GM19240 (cell line): ENCODE results near the gene CSMD2.
"Not testable (repeated sequence)": the region's sequence is repeated elsewhere in the genome, so short reads cannot be mapped to it uniquely, and the experiment has no call there.

ENCODE experiments used
- DNase-seq: peaks from one replicate; pipeline ENCODE4 v3.0.0; 2011; ENCODE audit warnings: low spot score; ENCODE audit not compliant: insufficient read length

The CSMD2 gene

GRCh38 chr1:34113362-34113761 is 51.7 kb downstream of the CSMD2 start:
- DNase-seq, result no peak

GRCh38 chr1:34108711-34109110 is 56.3 kb downstream of the CSMD2 start:
- DNase-seq, result no peak

- DNase-seq, result no peak
Measured at GRCh38 chr1:34108269-34108668, 56.8 kb downstream of the CSMD2 start.

- DNase-seq, result no peak
Measured at GRCh38 chr1:34101151-34101550, 63.9 kb downstream of the CSMD2 start.

- DNase-seq, result no peak
Measured at GRCh38 chr1:34100332-34100731, 64.7 kb downstream of the CSMD2 start.

- DNase-seq, result not testable (repeated sequence)
Measured at GRCh38 chr1:34092399-34092798, 72.6 kb downstream of the CSMD2 start.

GRCh38 chr1:34089731-34090130 is 75.3 kb downstream of the CSMD2 start:
- no peak for DNase-seq

- no peak for DNase-seq
Measured at GRCh38 chr1:34087986-34088385, 77.0 kb downstream of the CSMD2 start.

GRCh38 chr1:34086561-34086960 is 78.5 kb downstream of the CSMD2 start:
- DNase-seq, result no peak

- DNase-seq, result no peak
Measured at GRCh38 chr1:34083974-34084373, 81.1 kb downstream of the CSMD2 start.

GRCh38 chr1:34082085-34082670 is 82.9 kb downstream of the CSMD2 start:
- not testable (repeated sequence) for DNase-seq

- no peak for DNase-seq
Measured at GRCh38 chr1:34078383-34078782, 86.6 kb downstream of the CSMD2 start.

GRCh38 chr1:34075576-34075975 is 89.5 kb downstream of the CSMD2 start:
- DNase-seq, result no peak

- no peak for DNase-seq
Measured at GRCh38 chr1:34073028-34073695, 91.9 kb downstream of the CSMD2 start.

- no peak for DNase-seq
Measured at GRCh38 chr1:34070201-34070836, 94.7 kb downstream of the CSMD2 start.

GRCh38 chr1:34066981-34067603 is 97.9 kb downstream of the CSMD2 start:
- DNase-seq, result no peak

- DNase-seq, result no peak
Measured at GRCh38 chr1:34066166-34066565, 98.9 kb downstream of the CSMD2 start.

- DNase-seq, result no peak
Measured at GRCh38 chr1:34065498-34065897, 99.5 kb downstream of the CSMD2 start.

- no peak for DNase-seq
Measured at GRCh38 chr1:34060901-34061415, 104.1 kb downstream of the CSMD2 start.

- no peak for DNase-seq
Measured at GRCh38 chr1:34060187-34060730, 104.8 kb downstream of the CSMD2 start.

GRCh38 chr1:34057347-34058130 is 107.5 kb downstream of the CSMD2 start:
- DNase-seq, result no peak
